K562 (cell line): ENCODE data around the gene PWWP2A. TPM values are rescaled to one million over a fixed set of nuclear protein-coding genes. Genes with fewer than 3 reads are reported as not detected.

Experiments
- CBFB ChIP-seq: sonication (generic); formaldehyde crosslinking; IDR thresholded peaks from 2 replicates; pipeline ENCODE4 v1.4.0; 2020; ENCODE audit warnings: mild to moderate bottlenecking, missing genetic modification reagents
- CSDE1 ChIP-seq, 2 experiments: fragments of 450-650 bp; IDR thresholded peaks; 2 replicates each; pipeline ENCODE4 v1.6.1; 2016; ENCODE audit warnings: mild to moderate bottlenecking in 1 of 2
- DACH1 ChIP-seq: fragments of 450-650 bp; IDR thresholded peaks from 2 replicates; pipeline ENCODE4 v1.6.1; 2018; ENCODE audit not compliant: partially characterized antibody
- JUN ChIP-seq, 2 experiments: sonication (generic) in 1 of 2; formaldehyde crosslinking in 1 of 2; IDR thresholded peaks; 2 replicates each; pipeline versions ENCODE4 v1.6.1 to v1.8.0; 2012 to 2022; ENCODE audit warnings: borderline replicate concordance in 2 of 2, mild to moderate bottlenecking in 2 of 2, improper control_type of control experiment in 1 of 2, low read depth in 1 of 2, low read length in 1 of 2, missing genetic modification reagents in 1 of 2
- MBD2 ChIP-seq: sonication (generic); IDR thresholded peaks from 2 replicates; pipeline ENCODE4 v1.6.1; 2016; ENCODE audit warnings: low read depth, borderline replicate concordance
- SAFB ChIP-seq: fragments of 200-400 bp; formaldehyde crosslinking; IDR thresholded peaks from 2 replicates; pipeline ENCODE4 v1.6.1; 2017; ENCODE audit warnings: low read depth, low read length, borderline replicate concordance
- WHSC1 ChIP-seq: IDR thresholded peaks from one replicate; pipeline ENCODE4 v1.6.1; 2012; ENCODE audit warnings: low read length, control low read depth, inconsistent platforms
- ZNF75A ChIP-seq: fragments of 450-650 bp; formaldehyde crosslinking; IDR thresholded peaks from 2 replicates; pipeline ENCODE4 v1.4.0; 2020; ENCODE audit warnings: mild to moderate bottlenecking
- polyA plus RNA-seq, 8 experiments: library from polyadenylated mRNA; depleted of rRNA in 4 of 8; stranded (reverse) in 5 of 8; unstranded in 3 of 8; fragments of >200 nt; fragmentation: Nextera tagmentation in 2 of 8; fragmentation: Illumina TruSeq in 1 of 8; extraction: Ambion mirVana in 2 of 8; extraction: Trizol in 1 of 8; gene quantifications; 2 replicates each; pipeline versions ENCODE4 v1.2.1 to v1.2.3, GENCODE V29; 2011 to 2014; ENCODE audit warnings: inconsistent platforms in 1 of 8, missing spikeins in 1 of 8
- total RNA-seq, 7 experiments: library from RNA; depleted of rRNA in 6 of 7; stranded (reverse); fragments of >200 nt in 6 of 7; fragmentation: Illumina TruSeq in 2 of 7; extraction: Trizol in 2 of 7; gene quantifications; 2 replicates each; pipeline versions ENCODE4 v1.2.1 to v1.2.3, GENCODE V29; 2011 to 2021; ENCODE audit warnings: low replicate concordance in 1 of 7
- TF ChIP-seq, protein P1 (sequence below), 2 experiments: fragments of 450-650 bp in 1 of 2; sonication (generic) in 1 of 2; formaldehyde crosslinking in 1 of 2; IDR thresholded peaks; 2 replicates each; pipeline versions ENCODE4 v1.7.1 to v1.9.0; 2016 to 2022; ENCODE audit warnings: inconsistent platforms in 1 of 2, mild to moderate bottlenecking in 1 of 2, missing genetic modification reagents in 1 of 2
- TF ChIP-seq, protein P2 (sequence below): fragments of 250-450 bp; sonication (Bioruptor Pico); IDR thresholded peaks from 2 replicates; pipeline ENCODE4 v1.4.0; 2020; ENCODE audit warnings: mild to moderate bottlenecking, moderate library complexity, borderline replicate concordance
- TF ChIP-seq, protein P3 (sequence below): fragments of 450-650 bp; IDR thresholded peaks from 2 replicates; pipeline ENCODE4 v1.6.1; 2016; ENCODE audit warnings: low read depth, mild to moderate bottlenecking, moderate library complexity

PWWP2A gene
- total and polyA plus RNA-seq, 9 of the 15 experiments (the other 6 are each of a cell fraction or from before 2014, with no cell fraction given): 2.7 to 26.3 (median 14.6) TPM

DNA sequence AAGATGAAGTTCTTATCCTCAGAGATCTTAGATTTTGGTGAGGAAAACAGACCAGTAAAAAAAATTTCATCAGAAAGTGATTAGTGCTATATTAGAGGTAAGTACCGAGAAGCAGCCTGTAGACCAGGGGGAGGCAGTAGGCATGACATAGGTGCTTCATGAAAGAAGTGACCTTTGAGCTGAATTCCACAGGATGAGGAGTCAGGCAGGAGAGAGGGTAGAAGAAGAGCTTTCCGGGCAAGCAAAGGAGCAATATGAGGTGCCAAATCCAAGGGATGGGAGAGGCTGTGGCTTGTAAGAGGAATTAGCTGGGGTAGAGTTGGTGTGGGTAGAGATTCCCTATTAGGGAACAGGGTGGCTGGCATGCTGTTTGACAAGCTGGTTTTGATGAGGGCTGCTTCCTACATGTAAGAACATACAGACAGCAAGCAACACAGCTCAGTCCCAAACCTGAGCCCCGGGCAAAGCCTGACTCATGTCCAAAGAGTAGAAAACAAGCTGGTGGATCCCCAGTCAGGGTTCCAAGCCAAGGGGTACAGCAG lies 48.4 kb upstream of the PWWP2A start (continued):
- TF ChIP-seq, protein P1, sequence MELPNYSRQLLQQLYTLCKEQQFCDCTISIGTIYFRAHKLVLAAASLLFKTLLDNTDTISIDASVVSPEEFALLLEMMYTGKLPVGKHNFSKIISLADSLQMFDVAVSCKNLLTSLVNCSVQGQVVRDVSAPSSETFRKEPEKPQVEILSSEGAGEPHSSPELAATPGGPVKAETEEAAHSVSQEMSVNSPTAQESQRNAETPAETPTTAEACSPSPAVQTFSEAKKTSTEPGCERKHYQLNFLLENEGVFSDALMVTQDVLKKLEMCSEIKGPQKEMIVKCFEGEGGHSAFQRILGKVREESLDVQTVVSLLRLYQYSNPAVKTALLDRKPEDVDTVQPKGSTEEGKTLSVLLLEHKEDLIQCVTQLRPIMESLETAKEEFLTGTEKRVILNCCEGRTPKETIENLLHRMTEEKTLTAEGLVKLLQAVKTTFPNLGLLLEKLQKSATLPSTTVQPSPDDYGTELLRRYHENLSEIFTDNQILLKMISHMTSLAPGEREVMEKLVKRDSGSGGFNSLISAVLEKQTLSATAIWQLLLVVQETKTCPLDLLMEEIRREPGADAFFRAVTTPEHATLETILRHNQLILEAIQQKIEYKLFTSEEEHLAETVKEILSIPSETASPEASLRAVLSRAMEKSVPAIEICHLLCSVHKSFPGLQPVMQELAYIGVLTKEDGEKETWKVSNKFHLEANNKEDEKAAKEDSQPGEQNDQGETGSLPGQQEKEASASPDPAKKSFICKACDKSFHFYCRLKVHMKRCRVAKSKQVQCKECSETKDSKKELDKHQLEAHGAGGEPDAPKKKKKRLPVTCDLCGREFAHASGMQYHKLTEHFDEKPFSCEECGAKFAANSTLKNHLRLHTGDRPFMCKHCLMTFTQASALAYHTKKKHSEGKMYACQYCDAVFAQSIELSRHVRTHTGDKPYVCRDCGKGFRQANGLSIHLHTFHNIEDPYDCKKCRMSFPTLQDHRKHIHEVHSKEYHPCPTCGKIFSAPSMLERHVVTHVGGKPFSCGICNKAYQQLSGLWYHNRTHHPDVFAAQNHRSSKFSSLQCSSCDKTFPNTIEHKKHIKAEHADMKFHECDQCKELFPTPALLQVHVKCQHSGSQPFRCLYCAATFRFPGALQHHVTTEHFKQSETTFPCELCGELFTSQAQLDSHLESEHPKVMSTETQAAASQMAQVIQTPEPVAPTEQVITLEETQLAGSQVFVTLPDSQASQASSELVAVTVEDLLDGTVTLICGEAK (IDR thresholded peaks at IDR 0.05): no peak
- TF ChIP-seq, protein P1 (CRISPR knock-in tag; IDR thresholded peaks at IDR 0.05): no peak
- TF ChIP-seq, protein P2, sequence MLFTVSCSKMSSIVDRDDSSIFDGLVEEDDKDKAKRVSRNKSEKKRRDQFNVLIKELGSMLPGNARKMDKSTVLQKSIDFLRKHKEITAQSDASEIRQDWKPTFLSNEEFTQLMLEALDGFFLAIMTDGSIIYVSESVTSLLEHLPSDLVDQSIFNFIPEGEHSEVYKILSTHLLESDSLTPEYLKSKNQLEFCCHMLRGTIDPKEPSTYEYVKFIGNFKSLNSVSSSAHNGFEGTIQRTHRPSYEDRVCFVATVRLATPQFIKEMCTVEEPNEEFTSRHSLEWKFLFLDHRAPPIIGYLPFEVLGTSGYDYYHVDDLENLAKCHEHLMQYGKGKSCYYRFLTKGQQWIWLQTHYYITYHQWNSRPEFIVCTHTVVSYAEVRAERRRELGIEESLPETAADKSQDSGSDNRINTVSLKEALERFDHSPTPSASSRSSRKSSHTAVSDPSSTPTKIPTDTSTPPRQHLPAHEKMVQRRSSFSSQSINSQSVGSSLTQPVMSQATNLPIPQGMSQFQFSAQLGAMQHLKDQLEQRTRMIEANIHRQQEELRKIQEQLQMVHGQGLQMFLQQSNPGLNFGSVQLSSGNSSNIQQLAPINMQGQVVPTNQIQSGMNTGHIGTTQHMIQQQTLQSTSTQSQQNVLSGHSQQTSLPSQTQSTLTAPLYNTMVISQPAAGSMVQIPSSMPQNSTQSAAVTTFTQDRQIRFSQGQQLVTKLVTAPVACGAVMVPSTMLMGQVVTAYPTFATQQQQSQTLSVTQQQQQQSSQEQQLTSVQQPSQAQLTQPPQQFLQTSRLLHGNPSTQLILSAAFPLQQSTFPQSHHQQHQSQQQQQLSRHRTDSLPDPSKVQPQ (CRISPR knock-in tag): no peak
- no peak for TF ChIP-seq CBFB (CRISPR knock-in tag)
- TF ChIP-seq JUN (IDR thresholded peaks at IDR 0.05; ENCODE audit: borderline replicate concordance, low read depth, low read length): no peak
- no peak for TF ChIP-seq JUN (CRISPR knock-in tag; IDR thresholded peaks at IDR 0.05; ENCODE audit: borderline replicate concordance)
- TF ChIP-seq, protein P3, sequence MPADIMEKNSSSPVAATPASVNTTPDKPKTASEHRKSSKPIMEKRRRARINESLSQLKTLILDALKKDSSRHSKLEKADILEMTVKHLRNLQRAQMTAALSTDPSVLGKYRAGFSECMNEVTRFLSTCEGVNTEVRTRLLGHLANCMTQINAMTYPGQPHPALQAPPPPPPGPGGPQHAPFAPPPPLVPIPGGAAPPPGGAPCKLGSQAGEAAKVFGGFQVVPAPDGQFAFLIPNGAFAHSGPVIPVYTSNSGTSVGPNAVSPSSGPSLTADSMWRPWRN: no peak
- no peak for TF ChIP-seq SAFB
- TF ChIP-seq DACH1: no peak
- TF ChIP-seq ZNF75A (CRISPR knock-in tag): no peak
- TF ChIP-seq MBD2: no peak
- TF ChIP-seq CSDE1 (IDR thresholded peaks at IDR 0.05): no peak
- TF ChIP-seq WHSC1: no peak
